Psoas muscle (tissue), 8 donors: ENCODE data around the gene RPS19BP1. TPM values are rescaled to one million over a fixed set of nuclear protein-coding genes. Genes with fewer than 3 reads are reported as not detected.

ENCODE experiments used
- ATAC-seq, 4 donors: fragments of 200-7000 bp; cut with Tn5 transposase; one replicate each; pipeline ENCODE4 v1.9.1; 2020; ENCODE audit warnings: moderate library complexity in 3 of 4, mild to moderate bottlenecking in 2 of 4
- DNase-seq, 2 donors: peaks; one replicate each; pipeline ENCODE4 v3.0.0-alpha.2; 2020
- H3K27ac ChIP-seq: fragments of 200-600 bp; one replicate; pipeline ENCODE4 v1.8.0; 2022
- H3K27me3 ChIP-seq, 3 donors: fragments of 200-600 bp in 1 of 3; one replicate each; pipeline versions ENCODE4 v1.6.1 to v1.8.0; 2013 to 2022; ENCODE audit warnings: low read length in 2 of 3, mild to moderate bottlenecking in 2 of 3, moderate library complexity in 1 of 3; ENCODE audit not compliant: insufficient read depth in 3 of 3
- H3K36me3 ChIP-seq, 2 donors: fragments of 200-600 bp in 1 of 2; one replicate each; pipeline versions ENCODE4 v1.6.1 to v1.8.0; 2013 to 2022; ENCODE audit warnings: low read depth in 1 of 2, mild to moderate bottlenecking in 1 of 2, moderate library complexity in 1 of 2; ENCODE audit not compliant: insufficient read depth in 1 of 2
- H3K4me1 ChIP-seq: fragments of 200-600 bp; one replicate; pipeline ENCODE4 v1.8.0; 2022
- H3K4me3 ChIP-seq: fragments of 200-600 bp; one replicate; pipeline ENCODE4 v1.8.0; 2022; ENCODE audit warnings: mild to moderate bottlenecking
- H3K9me3 ChIP-seq: fragments of 200-600 bp; one replicate; pipeline ENCODE4 v1.8.0; 2022
- CTCF ChIP-seq: fragments of 200-600 bp; IDR thresholded peaks from one replicate; pipeline ENCODE4 v1.8.0; 2022; ENCODE audit warnings: antibody characterized with exemption
- whole genome bisulfite sequencing, 3 donors: extraction: QIAGEN DNeasy Blood & Tissue Kit; methylation state at CpG; one replicate each; pipeline versions ENCODE4 v1.1.6 to v1.1.7; 2013; 5-methylcytosine and 5-hydroxymethylcytosine counted together
- intact Hi-C, 2 donors: fragments of 100-400 bp; cut with DNase I; formaldehyde crosslinking; loops; one replicate each; pipeline versions ENCODE4 v1.11.0 to v1.14.2; 2022
- polyA plus RNA-seq, 3 donors: library from polyadenylated mRNA; stranded (reverse); fragments of 200-250 nt; gene quantifications; one replicate each; pipeline ENCODE4 v1.2.3, GENCODE V29; 2013
- total RNA-seq, 4 donors: library from RNA; stranded (reverse); fragmentation: NEBNext Ultra II Directional in 2 of 4; extraction: Animal tissue kit (Norgen Biotek cat#: 25700) in 2 of 4; gene quantifications; one replicate each; pipeline versions ENCODE4 v1.2.1 to v1.2.4, GENCODE V29; 2021 to 2023
- donor health status: healthy with polysubstance abuse.
- donor health status: DM: no; HTN: no; CAD: no; lungs with moderate emphysema.
- donor health status: Bipolar disorder and iron deficiency.
- donor health status: healthy.
- donor health status: DM: yes; HTN: yes; CAD: no.
- donor health status: DM: no; HTN: no; CAD: no.
- donor health status: DM: no; HTN: no; CAD: no.
- donor health status: DM: yes; HTN: yes; CAD: no.

RPS19BP1 gene
- total and polyA plus RNA-seq, 7 donors: 34.0 to 313 (median 52.6) TPM

GRCh38 chr22:39500101-39500500, 32.4 kb downstream of the RPS19BP1 start:
- H3K36me3 ChIP-seq: peaks cover under 1 to 16% of the 10 kb centered on the region in 2 donors
- ATAC-seq (no peak), DNase-seq (no peak)
- peak overlapping the region; percentile 91 for H3K27ac ChIP-seq
- intact Hi-C loops: no loop called here
- peaks cover 26% of the 10 kb centered on the region for H3K4me1 ChIP-seq
- no peaks in the 10 kb centered on the region for H3K27me3 ChIP-seq
- WGBS, 3 donors: 84 to 89% (median 88%) methylated on average over 6 of the region's 6 CpGs
- no peak overlapping the region for H3K4me3 ChIP-seq
- no peak for TF ChIP-seq CTCF
- no peaks in the 10 kb centered on the region for H3K9me3 ChIP-seq

- no peak for DNase-seq
- TF ChIP-seq CTCF: no peak
- no peaks in the 10 kb centered on the region for H3K9me3 ChIP-seq
- WGBS, 3 donors: 34 to 51% (median 34%) methylated on average over 3 of the region's 3 CpGs
- no peak overlapping the region for H3K4me3 ChIP-seq
- H3K4me1 ChIP-seq: peaks cover 22% of the 10 kb centered on the region
- no peaks in the 10 kb centered on the region for H3K27me3 ChIP-seq
- intact Hi-C loops: loop anchor here in 1 of 2 donors (10.0 kb wide), 1 partner anchor 94 kb away; no protein-coding TSS in a partner anchor
- H3K36me3 ChIP-seq: peaks cover 0 to 3% of the 10 kb centered on the region in 2 donors
- H3K27ac ChIP-seq: peak overlapping the region; percentile 4
- ATAC-seq: no peak
Observed at GRCh38 chr22:39498802-39499201, 33.7 kb downstream of the RPS19BP1 start.

GRCh38 chr22:39498368-39498767, 34.2 kb downstream of the RPS19BP1 start:
- peaks cover 18% of the 10 kb centered on the region for H3K4me1 ChIP-seq

GRCh38 chr22:39497429-39497828, 35.1 kb downstream of the RPS19BP1 start:
- intact Hi-C loops: loop anchor here in 1 of 2 donors (10.0 kb wide), 1 partner anchor 93 kb away; no protein-coding TSS in a partner anchor
- Histone ChIP-seq H3K9me3 (no peaks in the 10 kb centered on the region), H3K36me3 (no peaks in the 10 kb centered on the region), H3K27ac (no peak overlapping the region), H3K4me1 (peaks cover 13% of the 10 kb centered on the region), H3K4me3 (no peak overlapping the region), H3K27me3 (no peaks in the 10 kb centered on the region)
- 86 to 90% (median 87%) methylated on average over 8 of the region's 8 CpGs for WGBS, 3 donors
- no peak for DNase-seq
- no peak for TF ChIP-seq CTCF
- ATAC-seq: no peak

More at GRCh38 chr22:39498368-39498767, 34.2 kb downstream of the RPS19BP1 start:
- Histone ChIP-seq H3K27ac (peak overlapping the region; percentile 4), H3K9me3 (no peaks in the 10 kb centered on the region), H3K4me3 (no peak overlapping the region), H3K36me3 (no peaks in the 10 kb centered on the region), H3K27me3 (no peaks in the 10 kb centered on the region)
- TF ChIP-seq CTCF: no peak
- no peak for ATAC-seq
- intact Hi-C loops: loop anchor here in 1 of 2 donors (10.0 kb wide), 1 partner anchor 94 kb away; no protein-coding TSS in a partner anchor
- 40 to 55% (median 46%) methylated on average over 2 of the region's 2 CpGs for whole genome bisulfite sequencing, 3 donors
- DNase-seq: no peak
